Lower leg skin (tissue), 4 donors: ENCODE measurements around the gene EPHA1. TPM values are rescaled to one million over a fixed set of nuclear protein-coding genes. Genes with fewer than 3 reads are reported as not detected.
"Not testable (repeated sequence)": the region's sequence is repeated elsewhere in the genome, so short reads cannot be mapped to it uniquely, and the experiment has no call there.

Experiments
- DNase-seq, 2 donors: peaks; one replicate each; pipeline ENCODE4 v3.0.0-alpha.2; 2019; ENCODE audit warnings: low spot score in 2 of 2
- H3K4me3 ChIP-seq: fragments of 200-600 bp; sonication (generic); 2 replicates; pipeline ENCODE4 v1.5.1; 2017; ENCODE audit warnings: mild to moderate bottlenecking, low read depth; ENCODE audit not compliant: poor library complexity, severe bottlenecking
- POLR2A ChIP-seq, 2 donors: fragments of 450-650 bp; IDR thresholded peaks; one replicate each; pipeline ENCODE4 v1.6.1; 2016 to 2017; ENCODE audit warnings: antibody characterized with exemption in 2 of 2, mild to moderate bottlenecking in 1 of 2, moderate library complexity in 1 of 2
- WGBS, 2 donors: methylation state at CpG; one replicate each; pipeline ENCODE4 v1.1.5; 2018; 5-methylcytosine and 5-hydroxymethylcytosine counted together
- intact Hi-C: fragments of 100-400 bp; cut with DNase I; formaldehyde crosslinking; loops from one replicate; pipeline ENCODE4 v1.15.0; 2023; ENCODE audit warnings: low total_unique reads
- total RNA-seq, 4 donors: library from RNA; depleted of rRNA; stranded (reverse); fragments of >200 nt; gene quantifications; one replicate each; pipeline ENCODE4 v1.1.0, GENCODE V29; 2016
- TF ChIP-seq, protein P1 (sequence below), 3 donors: fragments of 450-650 bp; IDR thresholded peaks; one replicate each; pipeline ENCODE4 v1.5.1; 2016; ENCODE audit warnings: antibody characterized with exemption in 3 of 3, mild to moderate bottlenecking in 3 of 3, moderate library complexity in 2 of 3

The EPHA1 gene
- total RNA-seq, 4 donors from 2014 or later = 51.7 to 94.5 (median 64.2) TPM

DNA sequence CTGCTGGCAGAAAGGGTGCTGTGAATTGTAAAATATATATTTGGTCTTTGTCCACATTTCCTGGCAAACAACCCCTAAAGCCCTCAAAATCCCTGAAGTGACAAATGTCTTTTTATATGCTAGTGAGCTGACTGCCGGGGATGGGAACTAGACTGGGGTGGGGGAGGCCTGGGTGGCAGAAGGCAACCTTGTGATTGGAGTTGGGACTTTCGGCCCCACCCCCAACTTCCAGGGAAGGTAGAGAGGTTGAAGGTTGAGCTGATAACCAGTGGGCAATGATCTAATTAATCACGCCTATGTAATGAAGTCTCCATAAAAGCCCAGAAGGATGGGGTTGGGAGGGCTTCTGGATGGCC is 2.7 kb downstream of the EPHA1 start:
- 87 to 91% methylated on average over 3 of the region's 3 CpGs for WGBS, 2 donors
- no peak overlapping the region for H3K4me3 ChIP-seq
- no peak for TF ChIP-seq POLR2A (IDR thresholded peaks at IDR 0.05)
- TF ChIP-seq, protein P1, sequence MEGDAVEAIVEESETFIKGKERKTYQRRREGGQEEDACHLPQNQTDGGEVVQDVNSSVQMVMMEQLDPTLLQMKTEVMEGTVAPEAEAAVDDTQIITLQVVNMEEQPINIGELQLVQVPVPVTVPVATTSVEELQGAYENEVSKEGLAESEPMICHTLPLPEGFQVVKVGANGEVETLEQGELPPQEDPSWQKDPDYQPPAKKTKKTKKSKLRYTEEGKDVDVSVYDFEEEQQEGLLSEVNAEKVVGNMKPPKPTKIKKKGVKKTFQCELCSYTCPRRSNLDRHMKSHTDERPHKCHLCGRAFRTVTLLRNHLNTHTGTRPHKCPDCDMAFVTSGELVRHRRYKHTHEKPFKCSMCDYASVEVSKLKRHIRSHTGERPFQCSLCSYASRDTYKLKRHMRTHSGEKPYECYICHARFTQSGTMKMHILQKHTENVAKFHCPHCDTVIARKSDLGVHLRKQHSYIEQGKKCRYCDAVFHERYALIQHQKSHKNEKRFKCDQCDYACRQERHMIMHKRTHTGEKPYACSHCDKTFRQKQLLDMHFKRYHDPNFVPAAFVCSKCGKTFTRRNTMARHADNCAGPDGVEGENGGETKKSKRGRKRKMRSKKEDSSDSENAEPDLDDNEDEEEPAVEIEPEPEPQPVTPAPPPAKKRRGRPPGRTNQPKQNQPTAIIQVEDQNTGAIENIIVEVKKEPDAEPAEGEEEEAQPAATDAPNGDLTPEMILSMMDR (IDR thresholded peaks at IDR 0.05) = no peak
- intact Hi-C loops = no loop called here
- DNase-seq = peak in 1 of 2 donors; percentile 54

DNA sequence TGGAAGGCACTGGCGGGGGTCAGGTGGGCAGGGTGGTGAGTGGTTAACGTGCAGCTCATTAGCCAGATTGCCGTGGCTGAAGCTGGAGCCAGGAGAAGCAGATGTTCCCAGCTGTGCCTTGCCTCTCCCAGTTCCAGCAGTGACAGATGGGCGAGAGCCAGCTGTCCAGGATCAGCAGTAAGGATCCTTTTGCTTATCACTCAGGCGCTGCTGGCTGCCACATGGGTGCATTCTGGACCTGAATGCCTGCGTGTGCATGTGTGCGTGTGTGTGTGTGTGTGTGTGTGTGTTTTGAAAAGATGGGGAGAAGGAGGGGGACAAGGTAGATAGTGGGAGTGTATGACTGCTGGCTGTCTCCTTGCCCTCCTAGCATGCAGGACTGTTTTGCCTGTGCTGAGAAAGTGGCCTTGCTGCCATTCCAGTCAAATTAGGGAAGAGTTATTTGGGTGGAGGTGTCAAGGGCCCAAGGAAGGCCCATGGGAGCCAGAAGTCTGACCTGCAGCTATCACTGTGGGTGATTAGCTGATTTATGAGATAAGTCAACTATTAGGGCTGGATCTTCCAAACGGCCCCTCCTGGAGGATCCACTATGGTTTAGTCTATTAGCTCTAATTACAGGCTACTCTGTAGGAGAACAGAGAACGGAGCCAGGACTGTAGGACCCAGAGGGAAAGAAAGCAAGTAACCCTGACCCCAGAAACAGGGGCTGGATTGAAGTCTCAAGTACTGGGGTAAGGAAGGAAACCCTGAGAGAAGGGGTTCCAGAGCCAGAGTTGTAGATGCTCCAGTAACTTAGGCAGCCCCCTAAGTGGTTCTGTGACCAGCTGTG is 3.3 kb downstream of the EPHA1 start:
- WGBS, 2 donors = 52 to 58% methylated on average over 9 of the region's 9 CpGs
- peak in 1 of 2 donors; percentile 83 for DNase-seq
- intact Hi-C loops = no loop called here
- TF ChIP-seq, protein P1 (IDR thresholded peaks at IDR 0.05) = no peak
- no peak for TF ChIP-seq POLR2A (IDR thresholded peaks at IDR 0.05)
- no peak overlapping the region for H3K4me3 ChIP-seq

DNA sequence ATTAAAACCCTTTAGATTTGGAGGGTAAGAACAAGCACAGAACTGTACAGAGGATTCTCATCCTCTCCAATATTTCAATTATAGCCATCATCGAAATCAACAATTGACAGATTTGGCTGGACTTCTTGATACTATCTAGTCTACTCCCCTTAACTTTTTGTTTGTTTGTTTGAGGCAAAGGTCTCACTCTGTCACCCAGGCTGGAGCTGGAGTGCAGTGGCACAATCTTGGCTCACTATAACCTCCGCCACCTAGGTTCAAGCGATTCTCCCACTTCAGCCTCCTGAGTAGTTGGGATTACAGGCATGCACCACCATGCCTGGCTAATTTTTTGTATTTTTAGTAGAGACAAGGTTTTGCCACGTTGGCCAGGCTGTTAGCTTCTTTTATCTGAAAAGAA is 6.4 kb downstream of the EPHA1 start:
- intact Hi-C loops, DNase-seq, H3K4me3 ChIP-seq: not testable (repeated sequence)
- WGBS, 2 donors = 78 to 82% methylated on average over 4 of the region's 4 CpGs

DNA sequence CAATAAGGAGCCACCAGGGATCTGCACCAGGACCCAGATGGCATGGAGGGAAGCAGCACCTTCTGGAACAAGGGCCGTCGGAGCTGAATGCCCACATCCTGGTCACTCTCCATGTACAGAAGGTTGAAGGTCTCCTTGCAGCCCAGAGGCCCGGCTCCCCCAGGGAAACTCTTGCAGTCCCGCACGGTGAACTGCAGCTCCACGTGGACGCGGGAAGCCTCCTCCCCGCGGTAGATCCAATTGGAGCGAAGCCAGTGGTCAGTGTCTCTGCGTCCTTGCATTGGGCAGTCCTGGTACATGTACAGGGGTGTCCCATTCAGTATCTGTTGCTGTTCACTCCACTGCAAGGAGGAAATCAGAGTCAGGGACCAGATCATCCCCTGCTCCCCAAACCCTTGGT is 7.4 kb downstream of the EPHA1 start:
- intact Hi-C loops = no loop called here
- 90% methylated on average over 9 to 12 of the region's 12 CpGs for WGBS, 2 donors
- DNase-seq = peak in 1 of 2 donors; percentile 75
- H3K4me3 ChIP-seq = no peak overlapping the region
- TF ChIP-seq, protein P1 (IDR thresholded peaks at IDR 0.05) = no peak
- TF ChIP-seq POLR2A (IDR thresholded peaks at IDR 0.05) = no peak

DNA sequence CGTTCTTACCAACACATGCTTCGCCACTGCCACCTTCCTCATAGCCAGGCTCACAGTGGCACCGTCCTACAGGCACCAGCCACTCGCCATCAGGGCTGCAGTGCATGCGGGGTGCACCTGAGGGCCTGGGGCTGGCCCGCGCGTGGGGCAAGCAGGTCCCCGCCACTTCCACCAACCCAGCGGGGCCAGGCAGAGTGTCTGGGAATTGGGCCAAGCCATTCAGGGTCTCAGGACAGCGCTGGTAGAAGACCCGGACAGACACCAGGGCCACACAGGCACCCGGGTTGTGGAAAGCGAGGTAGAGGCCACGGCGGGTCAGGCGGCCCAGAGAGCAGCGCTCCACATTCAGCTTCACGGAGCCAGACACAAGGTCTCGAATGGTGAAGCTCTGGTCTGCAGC is 9.0 kb downstream of the EPHA1 start:
- 94 to 95% methylated on average over 20 of the region's 20 CpGs for WGBS, 2 donors
- no peak overlapping the region for H3K4me3 ChIP-seq
- intact Hi-C loops = no loop called here
- peak in 1 of 2 donors; percentile 82 for DNase-seq
- TF ChIP-seq, protein P1 (IDR thresholded peaks at IDR 0.05) = no peak
- no peak for TF ChIP-seq POLR2A (IDR thresholded peaks at IDR 0.05)

DNA sequence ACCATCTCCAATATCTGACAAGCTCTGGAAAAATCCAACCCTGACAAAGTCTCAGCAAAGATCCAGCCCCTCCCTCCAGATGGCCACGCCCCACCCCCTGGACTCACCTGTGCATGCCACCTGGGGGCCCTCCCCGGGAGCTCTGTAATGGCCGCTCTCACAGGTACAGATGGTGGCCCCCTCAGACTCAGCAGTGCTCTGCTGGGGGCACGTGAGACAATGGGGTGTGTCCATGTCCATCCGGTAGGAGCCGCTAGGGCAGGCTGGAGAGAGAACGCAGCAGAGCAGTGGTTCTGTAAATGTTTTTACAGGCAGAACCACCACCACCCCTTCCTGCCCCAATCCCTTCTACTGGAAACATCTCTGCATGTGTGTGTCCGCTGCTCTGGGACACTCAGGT is 9.5 kb downstream of the EPHA1 start:
- intact Hi-C loops = no loop called here
- peak in 1 of 2 donors; percentile 79 for DNase-seq
- TF ChIP-seq, protein P1 (IDR thresholded peaks at IDR 0.05) = no peak
- TF ChIP-seq POLR2A (IDR thresholded peaks at IDR 0.05) = no peak
- WGBS, 2 donors = 82 to 94% methylated on average over 8 of the region's 8 CpGs
- no peak overlapping the region for H3K4me3 ChIP-seq
